ENCODE data around the gene DGKH. TPM values are rescaled to one million over a fixed set of nuclear protein-coding genes. Genes with fewer than 3 reads are reported as not detected.

The DGKH gene
- total RNA-seq, 1 experiment from 2014 or later, result 9.2 TPM

GRCh38 chr13:42274386-42275097, 226.1 kb downstream of the DGKH start:
- Histone ChIP-seq H4K20me1 (ENCODE audit: insufficient read depth) (no peaks in the 10 kb centered on the region), H3K9me3 (ENCODE audit: control insufficient read depth in 1 of 2, insufficient read depth in 1 of 2, low read depth in 1 of 2, low read length in 2 of 2) (no peaks in the 10 kb centered on the region), H3K9me2 (ENCODE audit: insufficient read depth) (no peaks in the 10 kb centered on the region), H3K9ac (ENCODE audit: low read length) (no peak overlapping the region), H3K4me2 (ENCODE audit: low read length) (no peak overlapping the region), H3K79me2 (ENCODE audit: insufficient read depth, low read length) (peaks cover 39% of the 10 kb centered on the region), H3K27me3 (ENCODE audit: insufficient read depth, low read length) (no peaks in the 10 kb centered on the region), H3K27ac (ENCODE audit: low read depth, low read length) (no peak overlapping the region), H3K36me3 (ENCODE audit: control insufficient read depth in 1 of 2, insufficient read depth in 2 of 2, low read length in 2 of 2) (no peaks in the 10 kb centered on the region), H2AFZ (ENCODE audit: low read depth, low read length, poor library complexity, severe bottlenecking) (no peak overlapping the region), H3K4me3 (replicated peaks in 1 of 2; ENCODE audit: low read depth in 1 of 2, low read length in 2 of 2) (no peak overlapping the region), H3K4me1 (ENCODE audit: control insufficient read depth in 1 of 2, insufficient read depth in 2 of 2, low read length in 2 of 2) (peaks cover 11 to 24% of the 10 kb centered on the region in 2 experiments)
- RAD21 ChIA-PET (ENCODE audit: low non-redundant PET in 1 of 2, low total read pairs in 2 of 2, uncharacterized antibody in 2 of 2, unreplicated experiment in 2 of 2), result interaction anchor here (0.6 to 0.7 kb wide), 2 partner anchors 41 to 990 kb away, joined by 4 read pairs; no protein-coding TSS in a partner anchor
- BruUV-seq (replicated peaks), result no TSS peak
- intact Hi-C loops (cut with micrococcal nuclease), result no loop called here
- DNase-seq (ENCODE audit: low read depth, low spot score) (no peak), ATAC-seq (no peak)
- CTCF ChIA-PET, result no interaction called here
- no peak for TF ChIP-seq FOSL1 (IDR thresholded peaks at IDR 0.05; ENCODE audit: low read depth)
- TF ChIP-seq, protein P1, sequence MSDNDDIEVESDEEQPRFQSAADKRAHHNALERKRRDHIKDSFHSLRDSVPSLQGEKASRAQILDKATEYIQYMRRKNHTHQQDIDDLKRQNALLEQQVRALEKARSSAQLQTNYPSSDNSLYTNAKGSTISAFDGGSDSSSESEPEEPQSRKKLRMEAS (IDR thresholded peaks at IDR 0.05), result no peak
- TF ChIP-seq EZH2 (IDR thresholded peaks at IDR 0.05), result no peak
- TF ChIP-seq EGR1 (IDR thresholded peaks at IDR 0.05; ENCODE audit: low read depth), result no peak
- TF ChIP-seq ZFX (IDR thresholded peaks at IDR 0.05), result no peak
- TF ChIP-seq, protein P2, sequence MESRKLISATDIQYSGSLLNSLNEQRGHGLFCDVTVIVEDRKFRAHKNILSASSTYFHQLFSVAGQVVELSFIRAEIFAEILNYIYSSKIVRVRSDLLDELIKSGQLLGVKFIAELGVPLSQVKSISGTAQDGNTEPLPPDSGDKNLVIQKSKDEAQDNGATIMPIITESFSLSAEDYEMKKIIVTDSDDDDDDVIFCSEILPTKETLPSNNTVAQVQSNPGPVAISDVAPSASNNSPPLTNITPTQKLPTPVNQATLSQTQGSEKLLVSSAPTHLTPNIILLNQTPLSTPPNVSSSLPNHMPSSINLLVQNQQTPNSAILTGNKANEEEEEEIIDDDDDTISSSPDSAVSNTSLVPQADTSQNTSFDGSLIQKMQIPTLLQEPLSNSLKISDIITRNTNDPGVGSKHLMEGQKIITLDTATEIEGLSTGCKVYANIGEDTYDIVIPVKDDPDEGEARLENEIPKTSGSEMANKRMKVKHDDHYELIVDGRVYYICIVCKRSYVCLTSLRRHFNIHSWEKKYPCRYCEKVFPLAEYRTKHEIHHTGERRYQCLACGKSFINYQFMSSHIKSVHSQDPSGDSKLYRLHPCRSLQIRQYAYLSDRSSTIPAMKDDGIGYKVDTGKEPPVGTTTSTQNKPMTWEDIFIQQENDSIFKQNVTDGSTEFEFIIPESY (IDR thresholded peaks at IDR 0.05; ENCODE audit: extremely low read depth, insufficient replicate concordance, low read length), result no peak
- no peak for TF ChIP-seq ATF3 (IDR thresholded peaks at IDR 0.05)
- POLR2A ChIA-PET, result no interaction called here

Measured in HCT116 (cell line).